HG03025 (cell line): Measurements from ENCODE around the gene LRGUK.

ENCODE experiments used
- ATAC-seq: cut with Tn5 transposase; IDR thresholded peaks from one replicate; pipeline ENCODE4 v1.9.1; 2021; ENCODE audit warnings: mild to moderate bottlenecking, moderate library complexity; ENCODE audit not compliant: unreplicated experiment, low FRiP score

The LRGUK gene

DNA sequence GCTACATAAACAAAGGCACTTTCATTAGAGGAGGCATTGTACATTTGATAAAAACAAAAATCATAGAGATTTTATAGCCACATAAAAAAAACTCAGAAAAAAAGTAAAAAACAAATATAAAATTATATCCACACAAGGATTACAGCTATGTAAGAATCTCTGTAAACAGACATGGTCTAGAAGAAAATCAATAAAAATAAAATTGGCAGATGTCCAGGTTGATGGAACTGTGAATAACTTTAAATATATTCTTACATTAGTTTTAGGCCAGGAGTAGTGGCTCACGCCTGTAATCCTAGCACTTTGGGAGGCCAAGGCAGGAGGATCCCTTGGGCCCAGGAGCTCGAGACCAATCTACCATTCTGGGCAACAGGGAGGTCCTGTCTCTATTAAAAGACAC is 170.3 kb downstream of the LRGUK start:
- ATAC-seq: no peak

DNA sequence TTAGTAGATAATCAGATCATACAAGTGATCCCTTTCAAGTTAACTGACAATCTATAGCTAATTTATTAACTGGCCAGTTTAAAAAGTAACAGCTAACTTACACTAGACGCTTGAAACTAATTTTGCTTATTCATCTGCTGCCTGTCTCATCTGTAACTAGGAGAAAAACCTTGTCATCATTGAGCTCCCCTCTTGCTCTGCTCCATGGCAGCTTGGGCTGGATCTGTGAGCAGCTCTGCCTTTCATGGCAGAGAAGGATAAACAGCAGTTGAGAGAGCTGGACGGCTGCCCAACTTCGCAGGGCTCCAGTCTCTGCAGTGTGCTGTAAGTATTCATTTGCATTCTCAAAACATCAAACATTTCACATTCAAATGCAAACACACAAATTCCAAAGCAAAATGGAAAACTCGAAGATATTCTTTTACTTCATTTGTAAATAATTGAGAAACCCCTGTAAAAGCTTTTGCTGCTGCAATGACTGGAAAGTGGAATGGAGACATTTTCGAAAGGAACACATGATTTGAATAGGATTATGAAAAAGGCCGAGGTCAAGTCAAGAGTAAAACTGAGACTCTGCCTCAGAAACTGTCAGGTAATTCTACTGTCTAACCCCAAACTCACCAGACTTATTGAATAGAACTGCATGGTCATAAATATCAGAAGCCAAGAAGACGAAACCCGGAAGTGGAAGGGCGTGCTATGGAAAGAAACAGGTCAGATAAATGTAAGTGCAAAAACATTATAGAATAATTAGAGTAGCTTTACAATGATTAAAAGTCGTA is 172.0 kb downstream of the LRGUK start:
- ATAC-seq: no peak

DNA sequence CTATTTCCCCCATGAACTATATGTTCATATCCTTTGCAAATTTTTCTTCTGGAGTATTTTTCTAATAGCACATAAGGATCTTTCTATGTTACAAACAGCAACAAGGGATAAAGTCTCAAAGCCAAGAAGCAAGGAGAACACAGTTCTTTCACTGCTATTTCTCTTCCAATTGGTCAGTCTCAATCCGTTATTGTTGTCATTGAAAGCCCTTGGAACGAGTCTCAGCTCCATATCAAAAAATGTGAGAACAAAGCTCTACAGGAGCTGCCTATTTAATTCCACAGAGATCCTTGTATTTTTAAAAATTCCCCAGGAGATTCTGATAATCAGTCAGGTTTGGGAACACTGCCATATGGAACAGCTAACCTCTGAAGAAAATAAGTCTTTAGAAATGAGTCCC is 173.8 kb downstream of the LRGUK start:
- no peak for ATAC-seq

DNA sequence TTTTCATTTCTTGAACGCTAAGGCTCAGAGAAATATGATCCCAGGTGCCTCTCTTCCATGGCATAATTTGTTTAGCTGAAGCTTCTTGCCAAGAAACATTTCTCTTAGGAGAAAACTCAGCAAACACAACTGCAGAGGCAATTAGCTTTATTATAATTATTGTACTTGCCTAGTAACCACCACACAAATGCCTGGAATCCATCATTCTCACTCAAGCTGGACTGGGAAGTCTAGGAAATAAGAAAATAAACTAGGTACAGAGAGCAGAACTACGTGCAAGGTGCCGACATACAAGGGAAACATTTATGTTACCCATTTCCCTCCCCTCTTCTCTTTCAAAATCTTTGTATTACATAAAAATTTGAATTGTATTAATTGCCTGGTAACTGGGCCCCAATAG is 174.5 kb downstream of the LRGUK start:
- no peak for ATAC-seq

DNA sequence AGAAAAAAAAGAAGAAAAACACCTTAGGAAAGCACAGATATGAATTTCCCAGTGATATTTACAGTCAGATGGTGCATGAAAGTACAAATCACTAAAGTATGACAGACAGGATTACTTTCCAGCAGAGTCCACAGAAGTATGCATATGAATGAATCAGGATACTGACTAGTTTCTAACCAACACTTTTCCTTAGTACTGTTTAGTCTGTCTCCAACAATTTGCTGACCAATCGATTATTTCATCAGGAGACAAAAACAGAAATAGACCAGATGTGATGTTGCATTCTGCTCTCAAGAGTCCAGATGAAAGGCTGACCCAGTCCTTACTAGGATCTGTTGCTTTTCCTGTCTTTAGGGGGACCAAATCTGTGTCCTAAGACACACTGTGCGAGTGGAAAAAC is 175.0 kb downstream of the LRGUK start:
- ATAC-seq: no peak

DNA sequence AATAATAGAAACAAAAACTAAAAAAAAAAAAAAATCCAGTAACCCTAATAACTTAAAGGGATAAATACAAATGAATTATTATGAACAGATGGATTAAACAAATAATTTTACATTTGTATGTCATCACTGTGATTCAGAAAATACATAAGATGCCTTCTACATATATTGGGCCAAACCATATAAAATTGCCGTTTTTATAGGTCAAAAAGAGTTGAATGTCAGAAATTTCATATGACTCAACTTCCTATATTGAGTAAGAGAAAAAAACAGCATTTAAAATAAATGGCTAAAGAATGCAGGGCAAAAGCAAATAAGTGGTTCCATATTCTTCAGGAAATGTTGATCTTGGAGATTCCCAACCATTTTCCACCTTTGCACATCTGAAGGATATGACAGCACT is 180.2 kb downstream of the LRGUK start:
- ATAC-seq: no peak

DNA sequence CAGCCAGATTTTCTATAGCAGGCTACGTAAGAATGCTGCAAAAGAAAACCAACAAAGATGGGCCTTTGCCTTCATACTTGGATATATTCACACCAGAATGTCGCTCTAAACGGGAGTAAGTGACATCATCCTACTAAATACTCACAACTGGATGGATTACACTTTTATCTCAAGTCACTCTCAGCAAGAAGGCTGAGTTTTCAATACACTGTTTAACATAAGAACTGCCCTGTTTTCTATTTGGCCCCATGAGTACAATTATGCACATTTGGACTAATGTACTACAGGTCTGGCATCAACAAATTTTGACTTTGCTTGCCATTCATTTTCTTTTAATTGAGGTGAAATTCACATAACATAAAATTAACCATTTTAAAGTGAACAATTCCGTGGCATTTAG is 181.4 kb downstream of the LRGUK start:
- ATAC-seq: no peak

DNA sequence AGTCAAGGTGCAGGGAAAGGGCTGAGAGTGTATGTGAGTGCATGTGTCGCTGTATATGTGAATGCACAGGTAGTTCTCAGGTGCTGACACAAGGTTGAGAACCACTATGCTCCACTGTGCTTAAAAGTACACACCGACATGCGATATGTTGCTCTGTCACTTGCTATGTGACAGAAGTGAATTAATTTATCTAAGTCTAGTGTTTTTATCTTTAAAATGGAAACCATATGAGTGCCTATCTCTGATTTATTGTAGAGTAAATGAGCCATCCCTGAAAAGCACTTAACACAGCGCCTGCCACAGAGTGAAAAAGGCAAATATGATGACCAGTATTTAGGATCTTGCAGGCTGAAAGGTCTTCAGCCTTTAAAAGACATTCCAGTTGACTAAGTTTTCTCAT is 184.7 kb downstream of the LRGUK start:
- no peak for ATAC-seq

DNA sequence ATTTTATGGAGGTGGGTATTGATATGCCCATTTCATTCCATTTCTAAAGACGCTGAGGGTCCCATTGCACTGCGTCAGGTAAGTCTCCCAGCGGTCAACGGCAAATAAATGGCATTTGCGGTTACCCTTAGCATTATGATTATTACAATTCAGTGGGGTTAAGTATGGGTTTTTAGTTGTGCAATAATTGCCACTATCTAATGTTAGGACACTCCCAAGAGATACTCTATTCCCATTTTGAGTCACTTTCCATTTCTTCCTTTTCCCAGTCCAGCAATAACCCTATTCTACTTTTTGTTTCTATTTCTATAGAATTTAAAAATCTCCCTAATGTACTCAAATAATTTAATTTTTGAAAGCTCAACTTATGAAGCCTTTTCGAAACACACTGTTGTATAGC is 185.6 kb downstream of the LRGUK start:
- no peak for ATAC-seq

DNA sequence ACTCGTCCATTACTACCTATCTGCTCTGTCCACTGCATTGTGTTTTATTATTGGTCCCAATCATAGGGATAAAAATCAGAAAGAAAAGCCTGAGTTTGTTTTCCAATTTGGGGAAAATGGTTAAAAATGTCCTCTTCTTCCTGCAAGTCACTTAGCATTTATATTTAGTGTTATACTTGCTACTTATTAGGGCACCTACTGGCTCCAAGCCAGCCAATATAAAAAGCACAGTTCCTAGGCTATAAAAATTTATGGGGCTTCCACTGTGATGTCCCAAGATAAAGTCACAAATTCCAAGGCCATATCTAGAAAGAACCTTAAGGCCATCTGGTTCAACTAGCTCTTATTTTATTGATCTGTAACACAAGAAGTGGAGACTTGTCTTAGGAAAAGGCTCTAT is 186.4 kb downstream of the LRGUK start:
- ATAC-seq: no peak
